Lower leg skin (tissue), 3 donors: Measurements from ENCODE around the gene ATP6V0D1.

ENCODE experiments used
- CTCF ChIP-seq, 3 donors: fragments of 450-650 bp; IDR thresholded peaks; one replicate each; pipeline ENCODE4 v1.5.1; 2016; ENCODE audit warnings: antibody characterized with exemption in 3 of 3, mild to moderate bottlenecking in 3 of 3, moderate library complexity in 2 of 3
- POLR2A ChIP-seq, 2 donors: fragments of 450-650 bp; IDR thresholded peaks; one replicate each; pipeline ENCODE4 v1.6.1; 2016 to 2017; ENCODE audit warnings: antibody characterized with exemption in 2 of 2, mild to moderate bottlenecking in 1 of 2, moderate library complexity in 1 of 2

- TF ChIP-seq CTCF (IDR thresholded peaks at IDR 0.05): no peak
- TF ChIP-seq POLR2A (IDR thresholded peaks at IDR 0.05): no peak
These were observed 21.7 kb downstream of the ATP6V0D1 start for GRCh38 chr16:67459066-67459860.
